NB4 (cell line): ENCODE data around the gene CEP43.

ENCODE experiments used
- DNase-seq: peaks from one replicate; pipeline ENCODE4 v3.0.0; 2010; ENCODE audit warnings: low read depth
- H3K4me3 ChIP-seq: one replicate; pipeline ENCODE4 v1.5.1; 2011; ENCODE audit warnings: mild to moderate bottlenecking, low read depth, low read length, moderate library complexity
- CTCF ChIP-seq: IDR thresholded peaks from one replicate; pipeline ENCODE4 v1.5.1; 2012; ENCODE audit warnings: low read depth, low read length
- MAX ChIP-seq: IDR thresholded peaks from 2 replicates; pipeline ENCODE4 v1.6.1; 2011; ENCODE audit warnings: low read depth, low read length
- MYC ChIP-seq: IDR thresholded peaks from 2 replicates; pipeline ENCODE4 v1.6.1; 2011; ENCODE audit warnings: low read depth, low read length
- POLR2A ChIP-seq: IDR thresholded peaks from 2 replicates; pipeline ENCODE4 v1.6.1; 2011; ENCODE audit warnings: mild to moderate bottlenecking; ENCODE audit not compliant: insufficient read length; ENCODE audit errors: extremely low read depth

The CEP43 gene

GRCh38 chr6:166956444-166957086 lies 42.6 kb upstream of the CEP43 start, which contains the start of gene RNASET2:
RNASET2 (minus strand) TSS chr6:166956550; CDS start chr6:166956182, 368 bp downstream.
- TF ChIP-seq CTCF: no peak
- TF ChIP-seq MAX: peak; percentile 63
- TF ChIP-seq POLR2A: peak; percentile 81
- TF ChIP-seq MYC: no peak
- peak within 1 kb of the TSS; percentile 70 for H3K4me3 ChIP-seq
- peak; percentile 95 for DNase-seq

GRCh38 chr6:166957087-166957804 lies 42.0 kb upstream of the CEP43 start:
- no peak for TF ChIP-seq MYC
- no peak for TF ChIP-seq CTCF
- TF ChIP-seq MAX: no peak
- no peak for TF ChIP-seq POLR2A
- peak overlapping the region; percentile 54 for H3K4me3 ChIP-seq
- DNase-seq: peak; percentile 77

- no peak for DNase-seq
- no peak for TF ChIP-seq CTCF
- TF ChIP-seq POLR2A: no peak
- TF ChIP-seq MYC: no peak
- no peak for TF ChIP-seq MAX
Observed at GRCh38 chr6:166957805-166958076, 41.5 kb upstream of the CEP43 start.

GRCh38 chr6:166958926-166959861 lies 40.0 kb upstream of the CEP43 start:
- no peak overlapping the region for H3K4me3 ChIP-seq
- peak; percentile 86 for DNase-seq

More at GRCh38 chr6:166957805-166958076, 41.5 kb upstream of the CEP43 start:
- peak overlapping the region; percentile 54 for H3K4me3 ChIP-seq

More at GRCh38 chr6:166958926-166959861, 40.0 kb upstream of the CEP43 start:
- TF ChIP-seq POLR2A: no peak
- TF ChIP-seq MAX: 0 out of 2 replicates have a peak, but pooled peaks have one; percentile 26
- no peak for TF ChIP-seq MYC
- no peak for TF ChIP-seq CTCF
